Smooth muscle cell of trachea (primary cell): Measurements from ENCODE around the gene ITPR2. TPM values are rescaled to one million over a fixed set of nuclear protein-coding genes. Genes with fewer than 3 reads are reported as not detected.

Source experiments
- total RNA-seq: library from RNA; depleted of rRNA; stranded (reverse); fragments of >200 nt; gene quantifications from 2 replicates; pipeline ENCODE4 v1.2.1, GENCODE V29; 2014

Gene ITPR2
- 3.3 and 10.2 TPM in 2 replicates for total RNA-seq

GRCh38 chr12:26832822-26833742 is at the start of gene ITPR2:
ITPR2 (minus strand) TSS chr12:26833194; CDS start chr12:26832781, 413 bp downstream.

Other genes starting within 250 kb of the ITPR2 start
- 27.5 and 33.9 TPM in 2 replicates for gene INTS13, start 104.8 kb upstream of the ITPR2 start, total RNA-seq
- 39.2 and 55.9 TPM in 2 replicates for gene FGFR1OP2, start 105.3 kb upstream of the ITPR2 start, total RNA-seq
- 75.5 and 110 TPM in 2 replicates for gene TM7SF3, start 181.2 kb upstream of the ITPR2 start, total RNA-seq
- 40.7 and 50.0 TPM in 2 replicates for gene MED21, start 189.4 kb upstream of the ITPR2 start, total RNA-seq
- not detected in 2 replicates for gene C12orf71, start 249.4 kb upstream of the ITPR2 start, total RNA-seq